GM21360 (cell line): Measurements from ENCODE around the gene RNH1.

Experiments
- ATAC-seq: cut with Tn5 transposase; IDR thresholded peaks from one replicate; pipeline ENCODE4 v1.9.1; 2021; ENCODE audit warnings: mild to moderate bottlenecking, moderate library complexity; ENCODE audit not compliant: unreplicated experiment

Gene RNH1

GRCh38 chr11:501001-501682 lies 5.9 kb downstream of the RNH1 start:
- no peak for ATAC-seq

DNA sequence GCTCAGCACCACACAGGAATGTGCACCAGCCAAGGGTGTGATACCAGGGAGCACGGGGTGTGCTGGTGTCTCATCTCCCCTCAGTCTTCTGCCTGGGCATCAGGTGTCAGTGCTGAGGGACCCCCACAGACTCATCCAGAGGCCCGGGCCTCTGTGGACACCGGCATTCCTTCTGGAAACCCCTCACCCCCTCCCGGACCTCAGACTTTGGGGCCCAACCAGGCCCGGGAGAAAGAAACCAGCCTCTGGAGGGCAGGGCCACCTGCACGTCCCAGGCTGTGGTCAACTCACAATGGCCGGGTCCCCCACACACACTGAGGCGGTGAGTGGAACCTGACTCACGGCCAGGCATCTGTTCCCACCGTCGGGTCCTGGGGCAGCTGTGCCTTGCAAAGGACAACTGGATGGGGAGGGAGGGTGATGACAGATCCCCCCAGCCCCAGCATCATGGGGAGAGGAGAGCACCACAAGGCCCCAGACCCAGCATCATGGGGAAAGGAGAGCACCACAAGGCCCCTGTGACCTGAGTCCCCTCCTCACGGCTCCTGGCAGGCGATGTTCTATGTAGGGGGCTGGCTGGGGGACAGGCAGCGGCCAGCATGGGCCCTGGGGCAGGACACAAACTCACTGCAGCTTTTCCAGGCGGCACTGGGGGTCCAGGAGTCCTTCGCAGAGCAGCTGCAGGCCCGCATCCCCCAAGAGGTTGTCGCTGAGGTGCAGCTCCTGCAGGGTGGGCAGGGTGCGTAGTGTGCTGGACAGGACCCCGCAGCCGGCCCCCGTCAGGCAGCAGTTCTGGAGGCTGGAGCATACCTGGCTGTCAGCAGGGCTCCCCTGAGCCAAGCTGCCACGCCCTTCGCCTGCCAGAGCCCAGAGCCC lies 7.6 kb downstream of the RNH1 start:
- no peak for ATAC-seq

DNA sequence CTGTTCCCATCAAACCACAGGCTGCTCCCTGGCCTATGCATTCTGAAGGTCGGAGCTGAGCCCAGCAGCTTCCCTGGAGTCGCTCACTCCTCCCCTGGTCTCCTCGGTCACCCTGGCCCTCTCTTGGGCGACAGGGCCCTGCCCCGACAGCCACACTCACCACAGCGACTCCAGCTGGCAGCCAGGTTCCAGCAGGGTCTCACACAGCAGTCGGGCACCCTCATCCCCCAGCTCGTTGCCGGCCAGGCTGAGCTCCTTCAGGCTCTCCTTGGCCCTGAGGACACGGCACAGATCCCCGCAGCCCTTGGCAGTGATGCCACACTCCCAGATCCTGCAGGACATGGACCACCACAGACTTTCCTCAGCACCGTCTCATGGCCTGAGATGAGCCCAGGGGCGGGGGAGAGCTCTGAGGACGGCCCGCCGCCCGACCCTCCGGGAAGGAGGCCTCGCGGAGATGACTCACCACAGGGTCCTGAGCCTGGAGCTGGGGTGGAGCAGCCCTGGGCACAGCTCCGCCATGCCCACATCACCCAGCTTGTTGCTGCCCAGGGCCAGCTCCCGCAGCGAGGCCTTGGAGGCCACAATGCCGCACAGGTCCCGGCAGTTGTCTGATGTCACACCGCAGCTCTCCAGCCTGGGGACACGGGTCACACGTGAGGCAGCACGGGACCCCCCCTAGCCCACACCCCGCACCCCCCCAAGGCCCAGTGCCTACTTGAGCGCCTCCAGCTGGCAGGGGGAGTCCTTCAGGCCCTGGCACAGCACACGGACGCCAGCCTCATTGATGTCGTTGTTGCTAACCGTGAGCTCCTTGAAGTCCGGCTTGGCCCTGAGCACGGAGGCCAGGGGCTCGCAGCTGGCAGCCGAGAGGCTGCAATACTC lies 8.5 kb downstream of the RNH1 start:
- ATAC-seq = no peak

DNA sequence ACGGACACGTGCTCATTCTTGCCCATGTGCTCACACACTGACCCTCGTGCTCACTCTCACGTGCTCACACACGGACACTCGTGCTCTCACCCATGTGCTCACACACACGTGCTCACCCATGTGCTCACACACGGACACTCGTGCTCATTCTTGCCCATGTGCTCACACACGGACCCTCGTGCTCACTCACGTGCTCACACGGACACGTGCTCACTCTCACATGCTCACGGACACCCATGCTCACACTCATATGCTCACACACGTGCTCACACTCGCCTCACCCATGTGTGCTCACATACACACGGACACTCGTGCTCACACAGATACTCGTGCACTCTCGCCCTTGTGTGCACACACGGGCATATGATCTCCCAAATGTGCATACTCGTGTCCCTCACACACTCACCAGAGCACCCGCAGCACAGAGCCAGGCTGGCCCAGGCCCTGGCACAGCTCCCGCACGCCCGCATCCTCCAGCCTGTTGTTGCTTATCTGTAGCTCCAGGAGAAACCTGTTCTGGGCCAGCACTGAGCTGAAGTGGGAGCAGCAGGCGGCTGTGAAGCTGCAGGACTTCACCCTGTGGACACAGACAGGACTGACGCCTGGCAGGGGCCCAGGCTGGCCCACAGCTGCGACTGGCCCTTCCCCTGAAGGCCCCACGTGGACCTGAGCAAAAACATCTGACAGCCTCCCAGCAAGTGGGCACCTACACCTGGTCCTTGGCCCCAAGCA lies 9.3 kb downstream of the RNH1 start:
- ATAC-seq = no peak

DNA sequence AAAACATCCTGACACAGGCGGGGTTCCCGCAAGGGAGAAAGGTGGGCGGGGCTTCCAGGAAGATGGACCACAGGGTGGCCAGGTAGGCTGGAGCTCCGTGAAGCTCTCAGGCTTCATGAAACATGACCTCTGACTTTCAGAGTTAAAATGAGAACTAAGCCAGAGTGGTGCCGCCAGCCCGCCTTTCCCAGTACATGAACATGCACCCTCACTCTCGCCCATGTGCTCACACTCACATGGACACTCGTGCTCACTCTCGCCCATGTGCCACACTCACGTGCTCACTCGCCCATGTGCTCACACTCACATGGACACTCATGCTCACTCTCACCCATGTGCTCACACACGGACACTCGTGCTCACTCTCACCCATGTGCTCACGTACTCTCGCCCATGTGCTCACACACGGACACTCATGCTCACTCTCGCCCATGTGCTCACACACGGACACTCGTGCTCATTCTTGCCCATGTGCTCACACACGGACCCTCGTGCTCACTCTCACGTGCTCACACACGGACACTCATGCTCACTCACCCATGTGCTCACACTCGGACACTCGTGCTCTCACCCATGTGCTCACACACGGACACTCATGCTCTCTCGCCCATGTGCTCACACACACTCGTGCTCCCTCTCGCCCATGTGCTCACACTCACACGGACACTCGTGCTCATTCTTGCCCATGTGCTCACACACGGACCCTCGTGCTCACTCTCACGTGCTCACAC lies 10.0 kb downstream of the RNH1 start:
- no peak for ATAC-seq

DNA sequence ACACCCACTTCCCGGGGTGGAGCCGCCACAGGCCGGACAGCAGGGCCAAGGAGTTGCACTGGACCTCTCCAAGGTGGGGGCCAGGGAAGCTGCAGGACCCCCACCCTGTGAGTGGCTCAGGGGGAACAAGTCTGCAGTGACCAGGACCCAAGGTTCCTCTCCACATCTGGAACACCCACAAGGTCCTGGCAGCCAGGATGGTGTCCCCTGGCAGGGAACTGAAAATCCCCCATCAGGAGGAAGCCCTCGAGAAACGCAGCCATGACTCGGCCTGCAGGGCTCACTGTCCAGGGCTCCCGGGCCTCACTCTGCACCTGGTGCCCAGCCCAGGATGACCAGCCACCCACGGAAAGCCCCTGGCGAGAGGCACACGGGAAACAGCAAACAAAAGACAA lies 11.5 kb downstream of the RNH1 start:
- ATAC-seq = no peak

GRCh38 chr11:494761-495536 lies 12.1 kb downstream of the RNH1 start:
- ATAC-seq = no peak

- ATAC-seq = no peak
Measured at GRCh38 chr11:492427-493226, 14.4 kb downstream of the RNH1 start.

GRCh38 chr11:491358-491757 lies 15.7 kb downstream of the RNH1 start:
- no peak for ATAC-seq

- no peak for ATAC-seq
Measured at GRCh38 chr11:490930-491260, 16.1 kb downstream of the RNH1 start.

GRCh38 chr11:490186-490929 lies 16.7 kb downstream of the RNH1 start:
- no peak for ATAC-seq

- ATAC-seq = no peak
Measured at GRCh38 chr11:489610-490185, 17.3 kb downstream of the RNH1 start.

DNA sequence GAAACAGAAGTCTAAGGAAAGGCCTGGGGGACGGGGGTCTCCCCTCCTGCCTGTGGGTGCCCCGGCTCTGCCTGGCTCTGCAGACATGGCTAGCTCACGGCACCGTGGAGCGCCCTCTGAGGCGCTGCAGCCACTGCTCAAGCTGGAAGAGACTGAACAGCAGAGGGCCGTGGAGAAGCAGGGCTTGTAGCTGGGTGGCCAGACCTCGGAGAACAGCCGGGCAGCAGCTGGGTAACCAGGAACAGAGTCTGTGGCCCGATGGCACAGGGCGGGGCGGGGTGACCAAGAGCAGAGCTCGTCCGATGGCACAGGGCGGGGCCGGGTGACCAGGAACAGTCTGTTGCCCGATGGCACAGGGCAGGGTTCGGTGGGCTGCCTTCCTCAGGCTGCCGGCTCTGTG lies 18.1 kb downstream of the RNH1 start:
- ATAC-seq = no peak

DNA sequence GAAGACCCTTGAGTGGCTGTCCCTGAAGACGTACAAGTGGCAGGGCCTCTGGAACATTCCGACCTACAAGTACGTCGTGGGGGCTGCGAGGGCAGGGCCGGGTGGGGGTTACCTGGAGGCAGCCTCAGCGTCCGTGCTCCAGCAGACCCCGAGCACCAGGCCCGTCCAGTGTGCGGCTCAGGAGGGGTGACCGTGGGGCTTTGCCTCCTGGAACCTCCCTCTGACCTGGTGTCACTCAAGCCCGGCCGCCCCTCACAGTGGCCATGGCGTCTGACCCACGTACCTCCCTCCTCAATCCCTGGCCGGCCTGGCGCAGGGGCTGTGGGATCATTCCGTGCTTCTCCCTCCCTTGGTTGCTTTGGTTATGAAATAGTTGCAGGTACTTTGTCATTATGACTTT lies 18.5 kb downstream of the RNH1 start:
- no peak for ATAC-seq

GRCh38 chr11:488062-488461 lies 19.0 kb downstream of the RNH1 start:
- no peak for ATAC-seq

GRCh38 chr11:487571-488021 lies 19.4 kb downstream of the RNH1 start:
- no peak for ATAC-seq

DNA sequence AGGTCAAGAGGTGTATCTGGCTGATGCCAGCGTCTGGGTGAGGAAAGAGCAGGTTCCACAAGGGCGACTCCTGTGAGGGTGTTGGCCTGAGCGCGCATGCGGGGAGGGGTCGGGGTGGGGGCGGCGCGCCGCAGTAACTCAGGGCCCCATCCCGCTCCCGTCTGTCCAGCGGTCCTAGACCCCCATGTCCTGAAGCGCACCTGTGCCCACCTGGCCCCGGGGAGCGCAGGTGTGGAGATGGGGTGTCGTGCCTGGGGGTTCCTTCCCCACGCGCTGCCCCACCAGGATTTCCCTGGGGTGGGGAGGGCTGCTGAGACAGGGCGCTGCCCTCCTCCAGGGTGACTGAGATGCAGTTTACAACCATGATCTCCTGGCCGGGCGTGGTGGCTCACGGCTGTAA lies 20.9 kb downstream of the RNH1 start:
- no peak for ATAC-seq

- no peak for ATAC-seq
Measured at GRCh38 chr11:484616-485015, 22.4 kb downstream of the RNH1 start.
